Measurements from ENCODE around the gene SUN1. TPM values are rescaled to one million over a fixed set of nuclear protein-coding genes. Genes with fewer than 3 reads are reported as not detected.

SUN1 gene
- total RNA-seq, 1 experiment from 2014 or later: 158 TPM

DNA sequence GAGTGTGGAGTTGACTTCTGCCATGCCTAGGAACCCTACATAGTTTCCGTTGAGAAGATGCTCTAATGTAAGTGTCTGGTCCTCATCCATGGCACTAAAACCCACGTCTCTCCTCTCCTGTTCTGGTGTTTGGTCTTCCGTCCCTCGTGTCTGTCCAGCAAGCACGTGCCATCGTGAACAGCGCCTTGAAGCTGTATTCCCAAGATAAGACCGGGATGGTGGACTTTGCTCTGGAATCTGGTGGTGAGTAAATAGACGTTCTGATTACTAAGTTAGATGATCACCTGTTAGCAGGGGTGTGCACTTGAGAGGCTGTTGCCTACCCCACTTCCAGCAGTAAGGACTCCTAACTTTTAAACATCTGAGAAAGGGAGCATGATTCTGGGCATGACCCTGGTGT lies 28.9 kb downstream of the SUN1 start (continued):
- TF ChIP-seq SP1 (CRISPR knock-in tag; conservative IDR thresholded peaks at IDR 0.05) (no peak), ZNF138 (CRISPR knock-in tag; conservative IDR thresholded peaks at IDR 0.05) (no peak), TEAD4 (CRISPR knock-in tag; IDR thresholded peaks at IDR 0.05) (no peak), OVOL2 (CRISPR knock-in tag; IDR thresholded peaks at IDR 0.05; ENCODE audit: borderline replicate concordance) (no peak), CREB1 (CRISPR knock-in tag; IDR thresholded peaks at IDR 0.05) (no peak)
- TF ChIP-seq, protein P1, sequence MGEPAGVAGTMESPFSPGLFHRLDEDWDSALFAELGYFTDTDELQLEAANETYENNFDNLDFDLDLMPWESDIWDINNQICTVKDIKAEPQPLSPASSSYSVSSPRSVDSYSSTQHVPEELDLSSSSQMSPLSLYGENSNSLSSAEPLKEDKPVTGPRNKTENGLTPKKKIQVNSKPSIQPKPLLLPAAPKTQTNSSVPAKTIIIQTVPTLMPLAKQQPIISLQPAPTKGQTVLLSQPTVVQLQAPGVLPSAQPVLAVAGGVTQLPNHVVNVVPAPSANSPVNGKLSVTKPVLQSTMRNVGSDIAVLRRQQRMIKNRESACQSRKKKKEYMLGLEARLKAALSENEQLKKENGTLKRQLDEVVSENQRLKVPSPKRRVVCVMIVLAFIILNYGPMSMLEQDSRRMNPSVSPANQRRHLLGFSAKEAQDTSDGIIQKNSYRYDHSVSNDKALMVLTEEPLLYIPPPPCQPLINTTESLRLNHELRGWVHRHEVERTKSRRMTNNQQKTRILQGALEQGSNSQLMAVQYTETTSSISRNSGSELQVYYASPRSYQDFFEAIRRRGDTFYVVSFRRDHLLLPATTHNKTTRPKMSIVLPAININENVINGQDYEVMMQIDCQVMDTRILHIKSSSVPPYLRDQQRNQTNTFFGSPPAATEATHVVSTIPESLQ (CRISPR knock-in tag; IDR thresholded peaks at IDR 0.05): no peak
- TF ChIP-seq, protein P2, sequence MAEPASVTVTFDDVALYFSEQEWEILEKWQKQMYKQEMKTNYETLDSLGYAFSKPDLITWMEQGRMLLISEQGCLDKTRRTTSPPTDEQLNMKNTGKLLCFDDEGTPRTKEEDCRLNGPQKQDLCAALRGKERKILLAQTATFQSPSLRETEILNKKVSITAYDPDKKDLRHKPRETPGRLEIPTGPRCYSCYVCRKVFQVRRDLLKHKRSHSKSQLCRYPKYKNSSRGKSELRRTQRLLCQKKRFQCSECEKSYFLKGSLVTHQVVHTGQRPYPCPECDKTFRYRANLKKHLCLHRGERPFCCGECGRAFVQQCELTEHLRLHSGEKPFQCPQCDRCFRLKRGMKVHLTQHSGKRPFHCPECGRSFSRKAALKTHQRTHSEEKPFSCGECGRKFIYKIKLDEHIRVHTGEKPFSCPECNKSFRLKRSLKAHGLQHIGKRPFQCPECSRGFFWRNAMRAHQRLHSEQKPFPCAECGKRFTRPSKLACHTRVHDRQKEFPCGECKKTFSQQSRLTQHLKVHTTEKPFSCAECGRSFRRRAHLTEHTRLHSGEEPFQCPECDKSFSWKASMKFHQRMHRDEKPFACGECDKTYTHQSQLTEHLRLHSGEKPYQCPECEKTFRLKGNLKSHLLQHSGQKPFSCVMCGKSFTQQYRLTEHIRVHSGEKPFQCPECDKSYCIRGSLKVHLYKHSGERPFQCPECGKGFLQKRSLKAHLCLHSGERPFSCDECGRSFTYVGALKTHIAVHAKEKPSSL (CRISPR knock-in tag; conservative IDR thresholded peaks at IDR 0.05): no peak

DNA sequence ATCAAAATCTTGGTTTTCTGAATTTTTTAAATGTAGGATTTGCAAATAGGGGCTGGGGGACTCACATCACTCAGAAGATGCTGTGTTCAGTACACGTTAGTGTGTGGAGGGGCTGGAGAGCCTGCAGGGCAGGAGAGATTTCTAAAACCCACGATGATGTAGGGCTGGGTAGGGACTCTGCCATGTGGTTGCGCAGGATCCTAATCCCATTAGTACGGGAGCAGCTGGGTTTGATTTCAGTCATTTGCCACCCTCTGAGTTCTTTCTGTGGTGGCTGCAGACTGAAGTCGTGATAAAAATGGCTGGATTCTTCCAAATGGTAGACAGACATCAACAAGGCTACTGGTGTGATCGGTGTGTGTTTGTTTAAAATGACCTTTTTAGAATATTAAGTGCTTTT lies 29.9 kb downstream of the SUN1 start:
- DNase-seq (ENCODE audit: low spot score): no peak
- ChIA-PET POLR2A (no interaction called here), CTCF (no interaction called here)
- Mint-ChIP-seq H3K9me3 (no peaks in the 10 kb centered on the region), H3K4me3 (no peak overlapping the region), H3K27ac (no peak overlapping the region), H3K27me3 (ENCODE audit: low read depth) (no peaks in the 10 kb centered on the region), H3K4me1 (no peaks in the 10 kb centered on the region), H3K36me3 (peaks cover 79% of the 10 kb centered on the region)
- no peak for ATAC-seq
- TF ChIP-seq OVOL2 (CRISPR knock-in tag; IDR thresholded peaks at IDR 0.05; ENCODE audit: borderline replicate concordance) (no peak), MYBL2 (CRISPR knock-in tag; IDR thresholded peaks at IDR 0.05) (no peak), GABPB1 (CRISPR knock-in tag; IDR thresholded peaks at IDR 0.05) (no peak), SOX15 (CRISPR knock-in tag; IDR thresholded peaks at IDR 0.05) (no peak), ZNF232 (CRISPR knock-in tag; IDR thresholded peaks at IDR 0.05) (no peak), SP1 (CRISPR knock-in tag; conservative IDR thresholded peaks at IDR 0.05) (no peak), ZNF138 (CRISPR knock-in tag; conservative IDR thresholded peaks at IDR 0.05) (no peak), ZNF121 (CRISPR knock-in tag; IDR thresholded peaks at IDR 0.05) (no peak), CBFB (CRISPR knock-in tag; IDR thresholded peaks at IDR 0.05; ENCODE audit: low read depth) (no peak), NFATC4 (CRISPR knock-in tag; IDR thresholded peaks at IDR 0.05) (no peak)
- TF ChIP-seq, protein P3, sequence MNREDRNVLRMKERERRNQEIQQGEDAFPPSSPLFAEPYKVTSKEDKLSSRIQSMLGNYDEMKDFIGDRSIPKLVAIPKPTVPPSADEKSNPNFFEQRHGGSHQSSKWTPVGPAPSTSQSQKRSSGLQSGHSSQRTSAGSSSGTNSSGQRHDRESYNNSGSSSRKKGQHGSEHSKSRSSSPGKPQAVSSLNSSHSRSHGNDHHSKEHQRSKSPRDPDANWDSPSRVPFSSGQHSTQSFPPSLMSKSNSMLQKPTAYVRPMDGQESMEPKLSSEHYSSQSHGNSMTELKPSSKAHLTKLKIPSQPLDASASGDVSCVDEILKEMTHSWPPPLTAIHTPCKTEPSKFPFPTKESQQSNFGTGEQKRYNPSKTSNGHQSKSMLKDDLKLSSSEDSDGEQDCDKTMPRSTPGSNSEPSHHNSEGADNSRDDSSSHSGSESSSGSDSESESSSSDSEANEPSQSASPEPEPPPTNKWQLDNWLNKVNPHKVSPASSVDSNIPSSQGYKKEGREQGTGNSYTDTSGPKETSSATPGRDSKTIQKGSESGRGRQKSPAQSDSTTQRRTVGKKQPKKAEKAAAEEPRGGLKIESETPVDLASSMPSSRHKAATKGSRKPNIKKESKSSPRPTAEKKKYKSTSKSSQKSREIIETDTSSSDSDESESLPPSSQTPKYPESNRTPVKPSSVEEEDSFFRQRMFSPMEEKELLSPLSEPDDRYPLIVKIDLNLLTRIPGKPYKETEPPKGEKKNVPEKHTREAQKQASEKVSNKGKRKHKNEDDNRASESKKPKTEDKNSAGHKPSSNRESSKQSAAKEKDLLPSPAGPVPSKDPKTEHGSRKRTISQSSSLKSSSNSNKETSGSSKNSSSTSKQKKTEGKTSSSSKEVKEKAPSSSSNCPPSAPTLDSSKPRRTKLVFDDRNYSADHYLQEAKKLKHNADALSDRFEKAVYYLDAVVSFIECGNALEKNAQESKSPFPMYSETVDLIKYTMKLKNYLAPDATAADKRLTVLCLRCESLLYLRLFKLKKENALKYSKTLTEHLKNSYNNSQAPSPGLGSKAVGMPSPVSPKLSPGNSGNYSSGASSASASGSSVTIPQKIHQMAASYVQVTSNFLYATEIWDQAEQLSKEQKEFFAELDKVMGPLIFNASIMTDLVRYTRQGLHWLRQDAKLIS (CRISPR knock-in tag; IDR thresholded peaks at IDR 0.05; ENCODE audit: borderline replicate concordance): no peak
- TF ChIP-seq, protein P1 (CRISPR knock-in tag; IDR thresholded peaks at IDR 0.05): no peak
- TF ChIP-seq, protein P4, sequence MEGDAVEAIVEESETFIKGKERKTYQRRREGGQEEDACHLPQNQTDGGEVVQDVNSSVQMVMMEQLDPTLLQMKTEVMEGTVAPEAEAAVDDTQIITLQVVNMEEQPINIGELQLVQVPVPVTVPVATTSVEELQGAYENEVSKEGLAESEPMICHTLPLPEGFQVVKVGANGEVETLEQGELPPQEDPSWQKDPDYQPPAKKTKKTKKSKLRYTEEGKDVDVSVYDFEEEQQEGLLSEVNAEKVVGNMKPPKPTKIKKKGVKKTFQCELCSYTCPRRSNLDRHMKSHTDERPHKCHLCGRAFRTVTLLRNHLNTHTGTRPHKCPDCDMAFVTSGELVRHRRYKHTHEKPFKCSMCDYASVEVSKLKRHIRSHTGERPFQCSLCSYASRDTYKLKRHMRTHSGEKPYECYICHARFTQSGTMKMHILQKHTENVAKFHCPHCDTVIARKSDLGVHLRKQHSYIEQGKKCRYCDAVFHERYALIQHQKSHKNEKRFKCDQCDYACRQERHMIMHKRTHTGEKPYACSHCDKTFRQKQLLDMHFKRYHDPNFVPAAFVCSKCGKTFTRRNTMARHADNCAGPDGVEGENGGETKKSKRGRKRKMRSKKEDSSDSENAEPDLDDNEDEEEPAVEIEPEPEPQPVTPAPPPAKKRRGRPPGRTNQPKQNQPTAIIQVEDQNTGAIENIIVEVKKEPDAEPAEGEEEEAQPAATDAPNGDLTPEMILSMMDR (IDR thresholded peaks at IDR 0.05): no peak
- TF ChIP-seq, protein P5, sequence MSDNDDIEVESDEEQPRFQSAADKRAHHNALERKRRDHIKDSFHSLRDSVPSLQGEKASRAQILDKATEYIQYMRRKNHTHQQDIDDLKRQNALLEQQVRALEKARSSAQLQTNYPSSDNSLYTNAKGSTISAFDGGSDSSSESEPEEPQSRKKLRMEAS (CRISPR knock-in tag; IDR thresholded peaks at IDR 0.05): no peak
- TF ChIP-seq, protein P6, sequence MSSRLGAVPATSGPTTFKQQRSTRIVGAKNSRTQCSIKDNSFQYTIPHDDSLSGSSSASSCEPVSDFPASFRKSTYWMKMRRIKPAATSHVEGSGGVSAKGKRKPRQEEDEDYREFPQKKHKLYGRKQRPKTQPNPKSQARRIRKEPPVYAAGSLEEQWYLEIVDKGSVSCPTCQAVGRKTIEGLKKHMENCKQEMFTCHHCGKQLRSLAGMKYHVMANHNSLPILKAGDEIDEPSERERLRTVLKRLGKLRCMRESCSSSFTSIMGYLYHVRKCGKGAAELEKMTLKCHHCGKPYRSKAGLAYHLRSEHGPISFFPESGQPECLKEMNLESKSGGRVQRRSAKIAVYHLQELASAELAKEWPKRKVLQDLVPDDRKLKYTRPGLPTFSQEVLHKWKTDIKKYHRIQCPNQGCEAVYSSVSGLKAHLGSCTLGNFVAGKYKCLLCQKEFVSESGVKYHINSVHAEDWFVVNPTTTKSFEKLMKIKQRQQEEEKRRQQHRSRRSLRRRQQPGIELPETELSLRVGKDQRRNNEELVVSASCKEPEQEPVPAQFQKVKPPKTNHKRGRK (CRISPR knock-in tag; IDR thresholded peaks at IDR 0.05; ENCODE audit: borderline replicate concordance): no peak
- TF ChIP-seq, protein P7, sequence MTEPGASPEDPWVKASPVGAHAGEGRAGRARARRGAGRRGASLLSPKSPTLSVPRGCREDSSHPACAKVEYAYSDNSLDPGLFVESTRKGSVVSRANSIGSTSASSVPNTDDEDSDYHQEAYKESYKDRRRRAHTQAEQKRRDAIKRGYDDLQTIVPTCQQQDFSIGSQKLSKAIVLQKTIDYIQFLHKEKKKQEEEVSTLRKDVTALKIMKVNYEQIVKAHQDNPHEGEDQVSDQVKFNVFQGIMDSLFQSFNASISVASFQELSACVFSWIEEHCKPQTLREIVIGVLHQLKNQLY (CRISPR knock-in tag; IDR thresholded peaks at IDR 0.05): no peak
- TF ChIP-seq, protein P8, sequence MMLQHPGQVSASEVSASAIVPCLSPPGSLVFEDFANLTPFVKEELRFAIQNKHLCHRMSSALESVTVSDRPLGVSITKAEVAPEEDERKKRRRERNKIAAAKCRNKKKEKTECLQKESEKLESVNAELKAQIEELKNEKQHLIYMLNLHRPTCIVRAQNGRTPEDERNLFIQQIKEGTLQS (CRISPR knock-in tag; conservative IDR thresholded peaks at IDR 0.05): no peak
